HepG2 (cell line): ENCODE measurements around the gene ABCB8. TPM values are rescaled to one million over a fixed set of nuclear protein-coding genes. Genes with fewer than 3 reads are reported as not detected.

Experiments
- BHLHE40 ChIP-seq: IDR thresholded peaks from 2 replicates; pipeline ENCODE4 v1.6.1; 2011; ENCODE audit warnings: low read length, improper control_type of control experiment
- E2F2 ChIP-seq: sonication (generic); formaldehyde crosslinking; IDR thresholded peaks from 2 replicates; pipeline ENCODE4 v1.4.0; 2020; ENCODE audit warnings: missing genetic modification reagents, borderline replicate concordance
- HDAC1 ChIP-seq: sonication (generic); formaldehyde crosslinking; IDR thresholded peaks from 2 replicates; pipeline ENCODE4 v1.5.1; 2020; ENCODE audit warnings: mild to moderate bottlenecking, missing genetic modification reagents
- MEIS2 ChIP-seq: sonication (generic); formaldehyde crosslinking; IDR thresholded peaks from 2 replicates; pipeline ENCODE4 v1.9.0; 2021; ENCODE audit warnings: mild to moderate bottlenecking, missing genetic modification reagents
- NFIC ChIP-seq: IDR thresholded peaks from 2 replicates; pipeline ENCODE4 v1.6.1; 2012; ENCODE audit warnings: mild to moderate bottlenecking, low read length, inconsistent platforms
- PHF8 ChIP-seq: sonication (generic); formaldehyde crosslinking; IDR thresholded peaks from 2 replicates; pipeline ENCODE4 v1.5.0; 2020; ENCODE audit warnings: missing genetic modification reagents
- RELA ChIP-seq: sonication (generic); formaldehyde crosslinking; IDR thresholded peaks from 2 replicates; pipeline ENCODE4 v1.4.0; 2020; ENCODE audit warnings: missing genetic modification reagents
- ZBTB7B ChIP-seq: sonication (generic); formaldehyde crosslinking; IDR thresholded peaks from 2 replicates; pipeline ENCODE4 v1.4.0; 2020; ENCODE audit warnings: missing genetic modification reagents
- ZFP36L2 ChIP-seq: sonication (generic); formaldehyde crosslinking; IDR thresholded peaks from 2 replicates; pipeline ENCODE4 v1.4.0; 2020; ENCODE audit warnings: missing genetic modification reagents
- ZKSCAN8 ChIP-seq: IDR thresholded peaks from 2 replicates; pipeline ENCODE4 v1.6.1; 2016; ENCODE audit warnings: borderline replicate concordance, missing genetic modification reagents, missing compliant biosample characterization
- ZNF224 ChIP-seq: sonication (generic); formaldehyde crosslinking; IDR thresholded peaks from 2 replicates; pipeline ENCODE4 v1.5.0; 2020; ENCODE audit warnings: mild to moderate bottlenecking, missing genetic modification reagents
- ZNF317 ChIP-seq: sonication (generic); formaldehyde crosslinking; IDR thresholded peaks from 2 replicates; pipeline ENCODE4 v1.5.0; 2020; ENCODE audit warnings: mild to moderate bottlenecking, missing genetic modification reagents
- ZNF607 ChIP-seq: sonication (generic); formaldehyde crosslinking; IDR thresholded peaks from 2 replicates; pipeline ENCODE4 v1.5.1; 2020; ENCODE audit warnings: missing genetic modification reagents, mild to moderate bottlenecking, borderline replicate concordance
- polyA plus RNA-seq, 8 experiments: library from polyadenylated mRNA; depleted of rRNA in 3 of 8; stranded (reverse) in 7 of 8; unstranded in 1 of 8; fragments of >200 nt; fragmentation: Illumina TruSeq in 4 of 8; extraction: Trizol in 4 of 8; gene quantifications; 2 replicates each; pipeline versions ENCODE4 v1.2.1 to v1.2.3, GENCODE V29; 2011 to 2016; ENCODE audit warnings: low read depth in 4 of 8, missing spikeins in 1 of 8, mixed read lengths in 1 of 8; ENCODE audit not compliant: insufficient read depth in 1 of 8
- total RNA-seq, 5 experiments: library from RNA; depleted of rRNA; stranded (reverse); fragments of >200 nt; fragmentation: Illumina TruSeq; extraction: Trizol; gene quantifications; 2 replicates each; pipeline ENCODE4 v1.2.3, GENCODE V29; 2016; ENCODE audit warnings: low read depth in 1 of 5
- TF ChIP-seq, protein P1 (sequence below): sonication (generic); formaldehyde crosslinking; IDR thresholded peaks from 2 replicates; pipeline ENCODE4 v1.4.0; 2020; ENCODE audit warnings: mild to moderate bottlenecking, missing genetic modification reagents
- TF ChIP-seq, protein P2 (sequence below): sonication (generic); formaldehyde crosslinking; IDR thresholded peaks from 2 replicates; pipeline ENCODE4 v1.4.0; 2020; ENCODE audit warnings: mild to moderate bottlenecking, missing genetic modification reagents

ABCB8 gene
- total and polyA plus RNA-seq, 2 of the 13 experiments (the other 11 are each of a cell fraction or from before 2014, with no cell fraction given), result 6.6 to 16.7 TPM

DNA sequence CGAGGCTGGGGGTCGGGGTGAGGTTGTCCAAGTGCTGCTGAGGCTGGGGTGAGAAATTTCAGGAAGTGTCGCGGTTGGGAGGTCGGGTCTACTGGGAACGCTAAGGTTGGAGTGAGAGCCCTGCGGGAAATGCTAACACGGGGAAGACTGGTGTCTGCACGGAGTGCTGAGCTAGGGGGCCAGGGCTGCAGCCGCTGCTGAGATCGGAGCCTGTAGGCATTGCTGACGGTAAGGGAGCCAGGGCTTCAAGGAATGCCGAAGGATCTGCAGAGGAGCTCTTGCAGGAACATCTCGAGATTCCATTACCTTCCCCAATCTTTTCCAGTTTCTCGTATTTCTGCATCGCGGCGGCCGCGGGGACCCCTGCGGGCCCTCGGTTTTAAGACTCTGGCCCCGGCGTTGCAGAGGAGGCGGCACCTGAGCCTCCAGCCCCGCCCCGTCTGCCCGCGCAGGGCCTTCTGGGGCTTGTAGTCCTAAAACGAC lies 29.3 kb downstream of the ABCB8 start, which contains the start of gene CDK5 (continued):
- TF ChIP-seq, protein P1, sequence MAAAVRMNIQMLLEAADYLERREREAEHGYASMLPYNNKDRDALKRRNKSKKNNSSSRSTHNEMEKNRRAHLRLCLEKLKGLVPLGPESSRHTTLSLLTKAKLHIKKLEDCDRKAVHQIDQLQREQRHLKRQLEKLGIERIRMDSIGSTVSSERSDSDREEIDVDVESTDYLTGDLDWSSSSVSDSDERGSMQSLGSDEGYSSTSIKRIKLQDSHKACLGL (CRISPR knock-in tag), result peak; percentile 39; the same call in 1 of the 2 replicates
- TF ChIP-seq E2F2 (CRISPR knock-in tag) (0 out of 2 replicates have a peak, but pooled peaks have one; percentile 85), ZBTB7B (CRISPR knock-in tag) (peak; percentile 38; the same call in 1 of the 2 replicates), ZNF317 (CRISPR knock-in tag) (no peak), ZKSCAN8 (CRISPR knock-in tag) (no peak), PHF8 (CRISPR knock-in tag) (0 out of 2 replicates have a peak, but pooled peaks have one; percentile 11), HDAC1 (CRISPR knock-in tag) (no peak; the same call in 1 of the 2 replicates), BHLHE40 (no peak), MEIS2 (no peak), ZNF607 (peak; percentile 15; the same call in 1 of the 2 replicates), NFIC (no peak), ZNF224 (CRISPR knock-in tag) (0 out of 2 replicates have a peak, but pooled peaks have one; percentile 3), RELA (CRISPR knock-in tag) (no peak), ZFP36L2 (CRISPR knock-in tag) (no peak)
- TF ChIP-seq, protein P2, sequence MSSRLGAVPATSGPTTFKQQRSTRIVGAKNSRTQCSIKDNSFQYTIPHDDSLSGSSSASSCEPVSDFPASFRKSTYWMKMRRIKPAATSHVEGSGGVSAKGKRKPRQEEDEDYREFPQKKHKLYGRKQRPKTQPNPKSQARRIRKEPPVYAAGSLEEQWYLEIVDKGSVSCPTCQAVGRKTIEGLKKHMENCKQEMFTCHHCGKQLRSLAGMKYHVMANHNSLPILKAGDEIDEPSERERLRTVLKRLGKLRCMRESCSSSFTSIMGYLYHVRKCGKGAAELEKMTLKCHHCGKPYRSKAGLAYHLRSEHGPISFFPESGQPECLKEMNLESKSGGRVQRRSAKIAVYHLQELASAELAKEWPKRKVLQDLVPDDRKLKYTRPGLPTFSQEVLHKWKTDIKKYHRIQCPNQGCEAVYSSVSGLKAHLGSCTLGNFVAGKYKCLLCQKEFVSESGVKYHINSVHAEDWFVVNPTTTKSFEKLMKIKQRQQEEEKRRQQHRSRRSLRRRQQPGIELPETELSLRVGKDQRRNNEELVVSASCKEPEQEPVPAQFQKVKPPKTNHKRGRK (CRISPR knock-in tag), result no peak
